ENCODE measurements around the gene KRT40.
"Not testable (repeated sequence)": the region's sequence is repeated elsewhere in the genome, so short reads cannot be mapped to it uniquely, and the experiment has no call there.

KRT40 gene

GRCh38 chr17:40984226-40984625 is at the start of gene KRT40:
Gene KRT40, minus strand, starts transcription at chr17:40984326. Its CDS starts 53 bp downstream, at chr17:40984273.
- DNase-seq = no peak

GRCh38 chr17:41029633-41030245 is 45.6 kb upstream of the KRT40 start, which contains the start of gene KRTAP1-4:
Gene KRTAP1-4, minus strand, starts transcription at chr17:41030195. Its CDS starts 117 bp downstream, at chr17:41030078.
- no peak for DNase-seq

- no peak for DNase-seq
Measured at GRCh38 chr17:41026715-41027471, 42.8 kb upstream of the KRT40 start, which contains the start of gene KRTAP1-5. Gene KRTAP1-5, minus strand, starts transcription at chr17:41027208. Its CDS starts 53 bp downstream, at chr17:41027155.

- no peak for DNase-seq
Measured at GRCh38 chr17:41024697-41025096, 40.6 kb upstream of the KRT40 start.

- no peak for DNase-seq
Measured at GRCh38 chr17:41020336-41020735, 36.2 kb upstream of the KRT40 start.

GRCh38 chr17:41019415-41019814 is 35.3 kb upstream of the KRT40 start:
- DNase-seq = no peak

- no peak for DNase-seq
Measured at GRCh38 chr17:41018541-41018940, 34.4 kb upstream of the KRT40 start.

- no peak for DNase-seq
Measured at GRCh38 chr17:41016578-41017215, 32.6 kb upstream of the KRT40 start.

GRCh38 chr17:41015454-41015853 is 31.3 kb upstream of the KRT40 start:
- DNase-seq = no peak

- no peak for DNase-seq
Measured at GRCh38 chr17:41013606-41014005, 29.5 kb upstream of the KRT40 start.

- no peak for DNase-seq
Measured at GRCh38 chr17:41013181-41013580, 29.1 kb upstream of the KRT40 start.

GRCh38 chr17:41012326-41013120 is 28.4 kb upstream of the KRT40 start:
- DNase-seq = no peak

- no peak for DNase-seq
Measured at GRCh38 chr17:41010441-41010840, 26.3 kb upstream of the KRT40 start.

GRCh38 chr17:41009936-41010335 is 25.8 kb upstream of the KRT40 start:
- no peak for DNase-seq

- DNase-seq = no peak
Measured at GRCh38 chr17:41009301-41009760, 25.2 kb upstream of the KRT40 start.

GRCh38 chr17:41008811-41009210 is 24.7 kb upstream of the KRT40 start, which contains the start of gene KRTAP3-1:
Gene KRTAP3-1, minus strand, starts transcription at chr17:41009128. Its CDS starts 54 bp downstream, at chr17:41009074.
- DNase-seq = no peak

- DNase-seq = no peak
Measured at GRCh38 chr17:41004397-41004796, 20.3 kb upstream of the KRT40 start.

GRCh38 chr17:41003926-41004325 is 19.8 kb upstream of the KRT40 start:
- DNase-seq = no peak

GRCh38 chr17:41002814-41003213 is 18.7 kb upstream of the KRT40 start:
- DNase-seq = no peak

- DNase-seq = no peak
Measured at GRCh38 chr17:41001795-41002194, 17.7 kb upstream of the KRT40 start.

- not testable (repeated sequence) for DNase-seq
Measured at GRCh38 chr17:40999563-40999962, 15.4 kb upstream of the KRT40 start, which contains the start of gene KRTAP3-2. Gene KRTAP3-2, minus strand, starts transcription at chr17:40999906. Its CDS starts 53 bp downstream, at chr17:40999853.

- no peak for DNase-seq
Measured at GRCh38 chr17:40997361-40997760, 13.2 kb upstream of the KRT40 start.

GRCh38 chr17:40996829-40997228 is 12.7 kb upstream of the KRT40 start:
- no peak for DNase-seq

Measured in retina (tissue), 1 donor.